Stimulated activated CD8-positive, alpha-beta memory T cell treated with anti-CD3 and anti-CD28 coated beads, Interleukin-15, amount 100 ng/mL, for 1 hour (primary cell): ENCODE results near the gene C2CD2.

Source experiments
- DNase-seq: peaks from one replicate; pipeline ENCODE4 v3.0.0-alpha.2; 2020; ENCODE audit warnings: low read depth

The C2CD2 gene

DNA sequence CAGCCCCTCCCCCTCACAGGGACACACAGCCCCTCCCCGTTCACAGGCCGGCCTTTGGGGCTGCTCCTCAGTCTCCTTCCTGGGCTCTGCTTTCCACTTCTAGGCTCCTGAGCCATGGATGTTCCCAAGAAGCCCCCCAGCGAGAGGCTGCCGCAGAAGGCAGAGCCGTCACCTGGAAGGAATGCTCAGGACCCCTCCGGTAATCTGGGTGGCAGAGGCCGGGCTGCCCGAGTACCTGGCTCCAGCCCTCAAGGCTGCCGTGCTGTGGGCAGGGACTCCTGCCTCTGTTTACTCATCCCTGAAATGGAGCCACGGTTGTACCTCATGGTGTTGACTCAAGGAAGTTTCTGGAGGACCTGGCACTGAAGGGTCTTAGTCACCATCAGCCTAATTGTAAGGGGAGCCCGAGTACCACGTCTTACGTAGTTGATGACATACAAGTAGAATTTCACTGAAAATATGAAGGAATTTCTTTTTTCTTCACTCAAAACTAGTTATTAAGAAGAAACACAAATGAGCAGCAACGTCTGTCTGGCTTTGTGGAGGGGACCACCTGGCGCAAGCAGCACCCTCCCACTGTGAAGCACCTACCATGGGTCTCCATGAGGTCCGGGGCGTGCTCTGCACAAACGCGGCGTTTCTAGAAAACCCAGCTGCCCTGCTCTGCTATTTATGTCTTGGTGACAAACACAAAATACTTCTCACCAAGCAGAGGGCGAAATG, 108.3 kb downstream of the C2CD2 start:
- no peak for DNase-seq

GRCh38 chr21:41843584-41843983, 110.2 kb downstream of the C2CD2 start:
- no peak for DNase-seq

- DNase-seq: no peak
Measured at GRCh38 chr21:41840880-41841279, 112.9 kb downstream of the C2CD2 start.

- DNase-seq: no peak
Measured at GRCh38 chr21:41839387-41840000, 114.3 kb downstream of the C2CD2 start.

GRCh38 chr21:41837756-41838297, 116.0 kb downstream of the C2CD2 start:
- no peak for DNase-seq

- no peak for DNase-seq
Measured at GRCh38 chr21:41836166-41837015, 117.4 kb downstream of the C2CD2 start.

DNA sequence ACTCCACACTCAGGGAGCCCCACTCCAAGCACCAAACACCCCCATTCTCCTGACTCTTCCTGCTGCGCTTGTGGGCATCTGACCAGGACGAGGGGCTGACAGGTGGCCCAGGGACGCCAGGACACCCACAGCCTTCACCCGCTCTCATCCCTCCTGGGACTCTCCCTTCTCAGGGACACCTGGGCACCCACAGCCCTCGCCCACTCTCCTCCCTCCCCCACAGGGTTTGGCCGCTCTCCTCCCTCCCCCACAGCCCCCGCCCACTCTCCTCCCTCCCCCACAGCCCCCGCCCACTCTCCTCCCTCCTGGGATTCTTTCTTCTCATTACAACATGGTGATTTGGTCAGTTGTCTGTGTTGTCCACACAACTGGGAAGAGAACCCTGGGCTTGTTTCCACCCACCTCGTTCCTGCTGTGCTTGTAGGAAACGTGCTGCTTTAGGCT, 118.1 kb downstream of the C2CD2 start:
- DNase-seq: no peak
